ENCODE data around the gene PACSIN3. TPM values are rescaled to one million over a fixed set of nuclear protein-coding genes. Genes with fewer than 3 reads are reported as not detected.

PACSIN3 gene
- total and polyA plus RNA-seq, 2 of the 8 experiments (the other 6 are each of a cell fraction or from before 2014, with no cell fraction given): 23.8 to 47.2 TPM

- no peak for FAIRE-seq
- Histone ChIP-seq H3K9ac (replicated peaks in 1 of 4; ENCODE audit: extremely low read depth in 1 of 4, low read depth in 3 of 4, low read length in 3 of 4) (no peak overlapping the region), H2BK5ac (ENCODE audit: low read depth, low read length) (no peak overlapping the region), H2AFZ (ENCODE audit: low read length) (no peak overlapping the region), H2BK20ac (ENCODE audit: low read length) (no peak overlapping the region), H3K14ac (ENCODE audit: insufficient read length) (no peak overlapping the region), H4K20me1 (replicated peaks in 1 of 2; ENCODE audit: control insufficient read depth in 1 of 2, insufficient read depth in 2 of 2, low read length in 2 of 2) (peaks cover 0 to 2% of the 10 kb centered on the region in 2 experiments), H3K27ac (ENCODE audit: low read depth, low read length) (no peak overlapping the region), H4K91ac (replicated peaks; ENCODE audit: insufficient read length, low read length) (no peak overlapping the region), H2BK120ac (replicated peaks; ENCODE audit: low read depth, low read length) (no peak overlapping the region), H3K27me3 (replicated peaks in 1 of 4; ENCODE audit: control insufficient read depth in 3 of 4, extremely low read depth in 1 of 4, insufficient read depth in 3 of 4, low read length in 3 of 4) (no peaks in the 10 kb centered on the region), H2BK15ac (ENCODE audit: low read length) (no peak overlapping the region), H3K9me3 (ENCODE audit: insufficient read depth in 2 of 2, low read depth in 1 of 2, low read length in 1 of 2) (no peaks in the 10 kb centered on the region), H3K4me3 (ENCODE audit: extremely low read depth in 1 of 4, insufficient read depth in 2 of 4, low read depth in 3 of 4, low read length in 4 of 4) (no peak overlapping the region), H3K36me3 (ENCODE audit: control insufficient read depth in 2 of 4, insufficient read depth in 4 of 4, low read length in 3 of 4) (no peaks in the 10 kb centered on the region), H3K79me1 (ENCODE audit: low read depth, low read length) (no peaks in the 10 kb centered on the region), H3K4ac (replicated peaks; ENCODE audit: insufficient read length, low read depth, low read length) (no peak overlapping the region), H3K4me2 (ENCODE audit: insufficient read depth in 1 of 2, low read depth in 2 of 2, low read length in 2 of 2) (no peak overlapping the region), H3K79me2 (ENCODE audit: control insufficient read depth in 1 of 2, insufficient read depth in 2 of 2, low read length in 2 of 2) (no peaks in the 10 kb centered on the region), H3K23ac (ENCODE audit: insufficient read length) (no peak overlapping the region), H4K8ac (ENCODE audit: extremely low read depth, insufficient read depth, low read length) (no peak overlapping the region), H2AK5ac (ENCODE audit: low read depth, low read length) (no peak overlapping the region), H3K4me1 (replicated peaks in 1 of 4; ENCODE audit: control insufficient read depth in 3 of 4, insufficient read depth in 4 of 4, low read length in 3 of 4) (peaks cover 0 to 4% (median 0%) of the 10 kb centered on the region in 4 experiments; a peak in 2 of 7 replicates), H4K5ac (ENCODE audit: insufficient read length, low read depth, low read length) (no peak overlapping the region), H3K18ac (ENCODE audit: extremely low read depth, low read length) (no peak overlapping the region), H3K56ac (replicated peaks; ENCODE audit: insufficient read length, low read depth, low read length) (no peak overlapping the region), H2BK12ac (ENCODE audit: low read depth, low read length) (no peak overlapping the region), H3K23me2 (ENCODE audit: low read depth, low read length) (no peaks in the 10 kb centered on the region)
- DNase-seq (ENCODE audit: low read depth in 1 of 2, low spot score in 2 of 2): no peak
- CTCF ChIA-PET (ENCODE audit: partially characterized antibody): interaction anchor here (0.6 to 1.2 kb wide), 6 partner anchors 27 to 622 kb away, joined by 3 to 6 read pairs (median 6); no protein-coding TSS in a partner anchor
- WGBS, 2 experiments (ENCODE audit: extremely low coverage in 1 of 2, insufficient coverage in 1 of 2, insufficient read length in 1 of 2, insufficient replicate concordance in 2 of 2, low coverage in 1 of 2, low lambda C conversion rate in 2 of 2, missing lambda C conversion rate in 1 of 2): 87% methylated on average over 5 of the region's 5 CpGs; no CpG with 5 or more reads in 1 of the 2 experiments
- POLR2A ChIA-PET (ENCODE audit: partially characterized antibody): interaction anchor here (0.6 to 1.5 kb wide), 3 partner anchors 14 to 227 kb away, joined by 3 to 4 read pairs (median 3); no protein-coding TSS in a partner anchor
- TF ChIP-seq SRF (IDR thresholded peaks at IDR 0.05; ENCODE audit: low read depth, low read length) (no peak), SIX5 (IDR thresholded peaks at IDR 0.05; ENCODE audit: low read depth, low read length) (no peak), GTF2F1 (IDR thresholded peaks at IDR 0.05; ENCODE audit: borderline replicate concordance, low read depth, low read length) (no peak), EZH2 (IDR thresholded peaks at IDR 0.05; ENCODE audit: low read depth, low read length, severe bottlenecking) (no peak), RBBP5 (IDR thresholded peaks at IDR 0.05; ENCODE audit: borderline replicate concordance, low read depth, low read length) (no peak)
Observed at GRCh38 chr11:47158242-47158641, 28.0 kb downstream of the PACSIN3 start.
